ENCODE measurements around the gene WFS1.
A peak's percentile ranks its signal among the peaks of the same experiment; 100 is the strongest.

The WFS1 gene

GRCh38 chr4:6262176-6262575 is 7.5 kb upstream of the WFS1 start:
- no peak for DNase-seq (ENCODE audit: low spot score)

GRCh38 chr4:6262847-6263487 is 6.7 kb upstream of the WFS1 start:
- no peak for DNase-seq (ENCODE audit: low spot score)

GRCh38 chr4:6263526-6264224 is 6.0 kb upstream of the WFS1 start:
- DNase-seq (ENCODE audit: low spot score): no peak

- peak; percentile 58 for DNase-seq (ENCODE audit: low spot score)
Observed at GRCh38 chr4:6264225-6264540, 5.5 kb upstream of the WFS1 start.

- no peak for DNase-seq (ENCODE audit: low spot score)
Observed at GRCh38 chr4:6265546-6265945, 4.1 kb upstream of the WFS1 start.

GRCh38 chr4:6267573-6267972 is 2.1 kb upstream of the WFS1 start:
- no peak for DNase-seq (ENCODE audit: low spot score)

GRCh38 chr4:6268650-6269615 is 717 bp upstream of the WFS1 start:
- no peak for DNase-seq (ENCODE audit: low spot score)

- peak; percentile 49 for DNase-seq (ENCODE audit: low spot score)
Observed at GRCh38 chr4:6270636-6271121, 1.0 kb downstream of the WFS1 start.

- DNase-seq (ENCODE audit: low spot score): no peak
Observed at GRCh38 chr4:6271206-6271605, 1.6 kb downstream of the WFS1 start.

- no peak for DNase-seq (ENCODE audit: low spot score)
Observed at GRCh38 chr4:6271701-6272465, 2.2 kb downstream of the WFS1 start.

- DNase-seq (ENCODE audit: low spot score): peak; percentile 83
Observed at GRCh38 chr4:6272863-6273660, 3.4 kb downstream of the WFS1 start.

- peak; percentile 30 for DNase-seq (ENCODE audit: low spot score)
Observed at GRCh38 chr4:6273661-6273990, 4.0 kb downstream of the WFS1 start.

GRCh38 chr4:6275351-6275750 is 5.7 kb downstream of the WFS1 start:
- no peak for DNase-seq (ENCODE audit: low spot score)

- no peak for DNase-seq (ENCODE audit: low spot score)
Observed at GRCh38 chr4:6275898-6276806, 6.5 kb downstream of the WFS1 start.

GRCh38 chr4:6277139-6277802 is 7.6 kb downstream of the WFS1 start:
- no peak for DNase-seq (ENCODE audit: low spot score)

GRCh38 chr4:6277935-6278800 is 8.5 kb downstream of the WFS1 start:
- no peak for DNase-seq (ENCODE audit: low spot score)

- no peak for DNase-seq (ENCODE audit: low spot score)
Observed at GRCh38 chr4:6278801-6279197, 9.1 kb downstream of the WFS1 start.

GRCh38 chr4:6279582-6280289 is 10.1 kb downstream of the WFS1 start:
- DNase-seq (ENCODE audit: low spot score): no peak
